Nephron (organoid): ENCODE measurements around the gene DCLRE1A.

ENCODE experiments used
- H3K27ac Mint-ChIP-seq, 3 experiments: 2 replicates each; pipeline ENCODE4 v1.8.0; 2020; ENCODE audit warnings: mixed read lengths in 3 of 3, mild to moderate bottlenecking in 2 of 3, moderate library complexity in 1 of 3
- H3K27me3 Mint-ChIP-seq: 2 replicates; pipeline ENCODE4 v1.8.0; 2021; ENCODE audit warnings: low read depth, mild to moderate bottlenecking, moderate library complexity, mixed read lengths
- H3K36me3 Mint-ChIP-seq: 2 replicates; pipeline ENCODE4 v1.8.0; 2020; ENCODE audit warnings: low read depth, mixed read lengths
- H3K4me1 Mint-ChIP-seq: 2 replicates; pipeline ENCODE4 v1.8.0; 2020; ENCODE audit warnings: mixed read lengths
- H3K4me3 Mint-ChIP-seq, 3 experiments: 2 replicates each; pipeline ENCODE4 v1.8.0; 2020; ENCODE audit warnings: mild to moderate bottlenecking in 3 of 3, mixed read lengths in 3 of 3, moderate library complexity in 2 of 3
- H3K9me3 Mint-ChIP-seq: 2 replicates; pipeline ENCODE4 v1.8.0; 2020; ENCODE audit warnings: mixed read lengths
- CTCF ChIP-seq, 3 experiments: fragments of 200-600 bp; sonication (generic); IDR thresholded peaks; one replicate each; pipeline ENCODE4 v1.5.0; 2021; ENCODE audit warnings: antibody characterized with exemption in 3 of 3; ENCODE audit not compliant: unreplicated experiment in 3 of 3

Gene DCLRE1A

DNA sequence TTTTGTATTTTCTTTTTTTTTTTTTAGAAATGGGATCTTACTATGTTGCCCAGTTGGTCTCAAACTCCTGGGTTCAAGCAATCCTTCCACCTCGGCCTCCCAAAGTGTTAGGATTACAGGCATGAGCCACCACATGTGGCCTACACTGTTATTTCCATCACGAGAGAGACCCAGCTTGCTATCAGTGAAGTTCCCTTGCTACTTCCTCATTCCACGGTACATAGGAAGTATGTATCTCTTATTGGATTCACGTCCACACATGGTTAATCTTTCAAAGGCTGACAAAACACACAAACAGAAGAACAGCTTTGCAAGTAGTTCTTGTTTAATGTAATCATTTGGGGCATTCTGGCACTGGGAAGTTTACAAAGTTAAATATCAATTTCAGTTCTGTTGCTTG is 50.9 kb downstream of the DCLRE1A start:
- no peak for TF ChIP-seq CTCF (IDR thresholded peaks at IDR 0.05; ENCODE audit: unreplicated experiment in 3 of 3)
- no peaks in the 10 kb centered on the region for H3K9me3 Mint-ChIP-seq

GRCh38 chr10:113801569-113801968 is 52.3 kb downstream of the DCLRE1A start:
- no peak for TF ChIP-seq CTCF (IDR thresholded peaks at IDR 0.05; ENCODE audit: unreplicated experiment in 3 of 3)
- peaks cover 17% of the 10 kb centered on the region for H3K4me1 Mint-ChIP-seq
- H3K9me3 Mint-ChIP-seq: no peaks in the 10 kb centered on the region
- no peaks in the 10 kb centered on the region for H3K36me3 Mint-ChIP-seq
- H3K4me3 Mint-ChIP-seq: no peak overlapping the region
- H3K27ac Mint-ChIP-seq: no peak overlapping the region
- H3K27me3 Mint-ChIP-seq: peaks cover 32% of the 10 kb centered on the region

More for the DNA sequence above, 50.9 kb downstream of the DCLRE1A start:
- Mint-ChIP-seq H3K27me3 (peaks cover 31% of the 10 kb centered on the region), H3K4me3 (no peak overlapping the region), H3K4me1 (peaks cover 17% of the 10 kb centered on the region), H3K27ac (peak overlapping the region in 1 of 3 experiments; percentile 38), H3K36me3 (no peaks in the 10 kb centered on the region)

DNA sequence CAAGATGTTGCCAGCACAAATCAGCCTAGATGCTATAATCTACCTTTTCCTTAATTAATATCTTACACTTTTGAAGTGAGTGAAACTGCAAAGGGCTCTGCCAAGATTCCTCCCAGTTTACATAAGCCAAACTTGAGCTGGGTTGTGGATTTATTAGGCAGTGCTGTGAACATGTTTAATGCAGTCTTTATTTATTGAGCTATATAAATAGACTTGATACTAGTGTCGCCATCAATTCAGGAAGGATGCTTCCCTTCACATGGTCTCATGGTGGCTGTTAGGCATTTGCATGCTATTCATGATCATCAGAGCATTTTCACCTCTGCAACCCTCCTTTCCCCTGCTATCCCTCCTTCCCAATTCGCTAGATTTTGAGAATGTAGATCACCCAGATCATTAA is 62.2 kb downstream of the DCLRE1A start:
- no peak overlapping the region for H3K27ac Mint-ChIP-seq
- peaks cover 2% of the 10 kb centered on the region for H3K9me3 Mint-ChIP-seq
- H3K36me3 Mint-ChIP-seq: no peaks in the 10 kb centered on the region
- no peak for TF ChIP-seq CTCF (IDR thresholded peaks at IDR 0.05; ENCODE audit: unreplicated experiment in 3 of 3)
- H3K27me3 Mint-ChIP-seq: peaks cover 23% of the 10 kb centered on the region
- H3K4me3 Mint-ChIP-seq: no peak overlapping the region
- H3K4me1 Mint-ChIP-seq: no peaks in the 10 kb centered on the region

DNA sequence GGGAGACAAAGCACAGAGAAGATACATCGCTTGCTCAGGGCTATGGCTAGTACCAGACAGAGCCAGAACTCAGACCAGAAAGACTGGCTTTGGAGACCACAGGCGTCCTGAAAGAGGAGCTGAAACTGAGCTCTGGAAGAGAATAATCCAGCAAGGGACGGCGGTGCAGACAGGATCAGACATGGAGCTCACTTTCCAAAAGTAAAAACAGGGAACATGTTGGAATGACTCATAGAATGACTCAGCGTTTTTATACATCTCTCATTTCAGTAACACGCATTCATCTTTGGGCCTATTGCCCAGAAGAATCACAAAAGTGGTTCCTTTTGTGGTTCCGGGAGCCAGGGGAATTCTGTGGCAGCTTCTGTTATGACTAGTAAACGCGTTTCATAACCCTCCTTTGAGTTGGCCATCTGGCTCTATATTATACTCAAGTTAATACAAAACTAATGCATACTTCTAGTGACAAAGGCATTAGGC is 65.2 kb downstream of the DCLRE1A start:
- H3K27ac Mint-ChIP-seq: no peak overlapping the region
- no peaks in the 10 kb centered on the region for H3K36me3 Mint-ChIP-seq
- no peak for TF ChIP-seq CTCF (IDR thresholded peaks at IDR 0.05; ENCODE audit: unreplicated experiment in 3 of 3)
- no peak overlapping the region for H3K4me3 Mint-ChIP-seq
- H3K27me3 Mint-ChIP-seq: peaks cover 13% of the 10 kb centered on the region
- H3K9me3 Mint-ChIP-seq: peaks cover 2% of the 10 kb centered on the region
- H3K4me1 Mint-ChIP-seq: no peaks in the 10 kb centered on the region
